ENCODE data around the gene DDX52.

- no peak for TF ChIP-seq CTCF (IDR thresholded peaks at IDR 0.05; ENCODE audit: insufficient read depth, low read depth, low read length)
- TF ChIP-seq EZH2 (IDR thresholded peaks at IDR 0.05; ENCODE audit: insufficient read depth, low read length): no peak
Measured at GRCh38 chr17:37637956-37638355, 5.3 kb downstream of the DDX52 start.
